ENCODE data around the gene GRB2. TPM values are rescaled to one million over a fixed set of nuclear protein-coding genes. Genes with fewer than 3 reads are reported as not detected.

Gene GRB2
- total and polyA plus RNA-seq, 2 of the 8 experiments (the other 6 are each of a cell fraction or from before 2014, with no cell fraction given) = 44.2 to 101 TPM

DNA sequence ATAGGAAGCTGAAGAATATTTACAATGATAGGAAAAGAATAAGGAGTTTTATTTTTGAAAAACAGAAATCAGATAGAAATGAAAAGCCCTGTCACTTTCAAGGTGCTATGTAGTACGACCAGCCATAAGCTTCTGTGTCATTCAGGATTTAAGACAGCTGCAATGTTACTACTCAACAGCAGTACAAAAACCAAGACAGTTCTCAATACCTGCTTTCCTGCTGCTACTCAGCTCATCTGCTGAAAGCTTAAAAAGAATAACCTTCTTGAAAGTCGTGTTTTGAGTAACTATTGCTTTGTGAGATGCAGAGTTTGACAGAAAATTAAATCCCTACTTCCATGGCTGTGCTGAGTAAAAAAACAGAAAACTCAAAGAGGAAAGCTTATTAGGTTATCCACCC is 8.7 kb downstream of the GRB2 start (continued):
- TF ChIP-seq KDM4A (IDR thresholded peaks at IDR 0.05; ENCODE audit: low read depth, low read length, severe bottlenecking) (no peak), SIX5 (IDR thresholded peaks at IDR 0.05; ENCODE audit: low read depth, low read length) (no peak), POU5F1 (IDR thresholded peaks at IDR 0.05; ENCODE audit: low read depth, low read length) (no peak), JUN (IDR thresholded peaks at IDR 0.05; ENCODE audit: low read depth, low read length) (no peak), MAFK (IDR thresholded peaks at IDR 0.05; ENCODE audit: low read depth, low read length) (no peak), GTF2F1 (IDR thresholded peaks at IDR 0.05; ENCODE audit: borderline replicate concordance, low read depth, low read length) (no peak)

Data from H1 (cell line).